Activated B cell treated with CpG ODN at 0.5 μM for 24 hours (primary cell): Measurements from ENCODE around the gene ITSN1. TPM values are rescaled to one million over a fixed set of nuclear protein-coding genes. Genes with fewer than 3 reads are reported as not detected.

Experiments
- ATAC-seq: fragments of 200-7000 bp; cut with Tn5 transposase; one replicate; pipeline ENCODE4 v1.10.0; 2021; ENCODE audit warnings: low read depth, mild to moderate bottlenecking, moderate library complexity
- CTCF ChIA-PET: fragments of 350-600 bp; sonication (Branson Sonifier 250); formaldehyde crosslinking; loops from one replicate; lab custom pipeline; 2021; ENCODE audit warnings: antibody characterized with exemption; lab: Charles Lee
- POLR2A ChIA-PET: fragments of 350-600 bp; sonication (Branson Sonifier 250); formaldehyde crosslinking; loops from one replicate; lab custom pipeline; 2021; ENCODE audit warnings: antibody characterized with exemption; lab: Charles Lee
- DNase-seq: peaks from one replicate; pipeline ENCODE4 v3.0.0; 2022
- H3K27ac Mint-ChIP-seq: one replicate; pipeline ENCODE4 v1.8.0; 2020; ENCODE audit warnings: mixed read lengths
- H3K27me3 Mint-ChIP-seq: one replicate; pipeline ENCODE4 v1.8.0; 2021; ENCODE audit warnings: mixed read lengths
- H3K36me3 Mint-ChIP-seq: one replicate; pipeline ENCODE4 v1.8.0; 2021; ENCODE audit warnings: low read depth, mixed read lengths
- H3K4me1 Mint-ChIP-seq: one replicate; pipeline ENCODE4 v1.8.0; 2021; ENCODE audit warnings: mixed read lengths
- H3K4me3 Mint-ChIP-seq: one replicate; pipeline ENCODE4 v1.8.0; 2020; ENCODE audit warnings: mild to moderate bottlenecking, mixed read lengths
- H3K9me3 Mint-ChIP-seq: one replicate; pipeline ENCODE4 v1.8.0; 2020; ENCODE audit warnings: mixed read lengths
- CTCF ChIP-seq: fragments of 200-600 bp; IDR thresholded peaks from one replicate; pipeline ENCODE4 v1.8.0; 2022; ENCODE audit warnings: antibody characterized with exemption, mild to moderate bottlenecking
- intact Hi-C: fragments of 100-400 bp; cut with micrococcal nuclease; formaldehyde crosslinking; loops from one replicate; pipeline ENCODE4 v1.15.1; 2024
- total RNA-seq: library from RNA; stranded (reverse); gene quantifications from 2 replicates; pipeline ENCODE4 v1.2.3, GENCODE V29; 2022

ITSN1 gene
- total RNA-seq, 1 donor from 2014 or later, result 2.9 TPM

GRCh38 chr21:33824156-33824941 lies 182.0 kb downstream of the ITSN1 start:
- H3K4me1 Mint-ChIP-seq, result no peaks in the 10 kb centered on the region
- H3K9me3 Mint-ChIP-seq, result no peaks in the 10 kb centered on the region
- no peak for ATAC-seq
- H3K27ac Mint-ChIP-seq, result no peak overlapping the region
- TF ChIP-seq CTCF, result no peak
- H3K36me3 Mint-ChIP-seq, result no peaks in the 10 kb centered on the region
- intact Hi-C loops, result no loop called here
- DNase-seq, result no peak
- ChIA-PET POLR2A (no interaction called here), CTCF (no interaction called here)
- H3K4me3 Mint-ChIP-seq, result no peak overlapping the region
- no peaks in the 10 kb centered on the region for H3K27me3 Mint-ChIP-seq

- Mint-ChIP-seq H3K4me1 (no peaks in the 10 kb centered on the region), H3K27ac (no peak overlapping the region), H3K9me3 (no peaks in the 10 kb centered on the region), H3K27me3 (peaks cover 2% of the 10 kb centered on the region), H3K36me3 (no peaks in the 10 kb centered on the region), H3K4me3 (no peak overlapping the region)
- ATAC-seq, result no peak
- intact Hi-C loops, result no loop called here
- DNase-seq, result no peak
- ChIA-PET CTCF (no interaction called here), POLR2A (no interaction called here)
- no peak for TF ChIP-seq CTCF
Observed at GRCh38 chr21:33825419-33825818, 183.1 kb downstream of the ITSN1 start.

GRCh38 chr21:33825915-33826314 lies 183.6 kb downstream of the ITSN1 start:
- intact Hi-C loops, result no loop called here
- peaks cover 2% of the 10 kb centered on the region for H3K27me3 Mint-ChIP-seq
- no peaks in the 10 kb centered on the region for H3K36me3 Mint-ChIP-seq
- ATAC-seq (no peak), DNase-seq (no peak)
- no peaks in the 10 kb centered on the region for H3K4me1 Mint-ChIP-seq
- no peak overlapping the region for H3K4me3 Mint-ChIP-seq
- no peaks in the 10 kb centered on the region for H3K9me3 Mint-ChIP-seq
- H3K27ac Mint-ChIP-seq, result no peak overlapping the region
- POLR2A ChIA-PET, result no interaction called here
- CTCF ChIA-PET, result no interaction called here
- no peak for TF ChIP-seq CTCF

GRCh38 chr21:33828083-33828482 lies 185.8 kb downstream of the ITSN1 start:
- Mint-ChIP-seq H3K27ac (no peak overlapping the region), H3K4me3 (no peak overlapping the region), H3K4me1 (no peaks in the 10 kb centered on the region), H3K36me3 (no peaks in the 10 kb centered on the region), H3K9me3 (no peaks in the 10 kb centered on the region), H3K27me3 (peaks cover 6% of the 10 kb centered on the region)
- ChIA-PET POLR2A (no interaction called here), CTCF (no interaction called here)
- DNase-seq (no peak), ATAC-seq (no peak)
- intact Hi-C loops, result no loop called here
- TF ChIP-seq CTCF, result no peak

- H3K4me1 Mint-ChIP-seq, result no peaks in the 10 kb centered on the region
Observed at GRCh38 chr21:33828577-33828976, 186.3 kb downstream of the ITSN1 start.

More at GRCh38 chr21:33828577-33828976, 186.3 kb downstream of the ITSN1 start:
- no peak for DNase-seq
- intact Hi-C loops, result no loop called here
- H3K4me3 Mint-ChIP-seq, result no peak overlapping the region
- CTCF ChIA-PET, result no interaction called here
- H3K27me3 Mint-ChIP-seq, result peaks cover 6% of the 10 kb centered on the region
- POLR2A ChIA-PET, result no interaction called here
- TF ChIP-seq CTCF, result no peak
- ATAC-seq, result no peak
- H3K9me3 Mint-ChIP-seq, result no peaks in the 10 kb centered on the region
- H3K36me3 Mint-ChIP-seq, result no peaks in the 10 kb centered on the region
- H3K27ac Mint-ChIP-seq, result no peak overlapping the region
